ENCODE results near the gene AP5Z1.

Gene AP5Z1

GRCh38 chr7:4786015-4786414 is 10.6 kb downstream of the AP5Z1 start:
- no peak for TF ChIP-seq CTCF (IDR thresholded peaks at IDR 0.05; ENCODE audit: low read depth, low read length)
- DNase-seq (ENCODE audit: extremely low read depth, low read depth), result no peak

DNA sequence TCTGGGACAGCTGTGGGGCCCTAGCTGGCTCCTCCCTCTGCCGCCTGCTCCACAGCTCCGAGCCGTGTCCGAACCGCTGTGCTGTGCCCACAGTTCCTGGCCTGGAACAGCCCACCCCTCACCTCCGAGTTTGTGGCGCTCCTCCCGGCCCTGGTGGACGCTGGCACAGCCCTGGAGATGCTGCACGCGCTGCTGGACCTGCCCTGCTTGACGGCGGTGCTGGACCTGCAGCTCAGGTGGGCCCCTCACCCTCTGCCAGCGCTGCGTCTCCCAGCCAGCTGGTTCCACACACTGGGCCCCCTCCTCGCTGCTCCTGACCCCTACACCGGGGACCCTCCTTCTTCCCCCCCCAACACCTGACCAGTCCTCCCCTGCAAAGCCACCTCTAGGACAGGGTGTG is 12.1 kb downstream of the AP5Z1 start:
- no peak for TF ChIP-seq CTCF (IDR thresholded peaks at IDR 0.05; ENCODE audit: low read depth, low read length)
- DNase-seq (ENCODE audit: extremely low read depth, low read depth), result no peak

GRCh38 chr7:4787947-4788626 is 12.7 kb downstream of the AP5Z1 start:
- DNase-seq (ENCODE audit: extremely low read depth, low read depth), result no peak
- no peak for TF ChIP-seq CTCF (IDR thresholded peaks at IDR 0.05; ENCODE audit: low read depth, low read length)

DNA sequence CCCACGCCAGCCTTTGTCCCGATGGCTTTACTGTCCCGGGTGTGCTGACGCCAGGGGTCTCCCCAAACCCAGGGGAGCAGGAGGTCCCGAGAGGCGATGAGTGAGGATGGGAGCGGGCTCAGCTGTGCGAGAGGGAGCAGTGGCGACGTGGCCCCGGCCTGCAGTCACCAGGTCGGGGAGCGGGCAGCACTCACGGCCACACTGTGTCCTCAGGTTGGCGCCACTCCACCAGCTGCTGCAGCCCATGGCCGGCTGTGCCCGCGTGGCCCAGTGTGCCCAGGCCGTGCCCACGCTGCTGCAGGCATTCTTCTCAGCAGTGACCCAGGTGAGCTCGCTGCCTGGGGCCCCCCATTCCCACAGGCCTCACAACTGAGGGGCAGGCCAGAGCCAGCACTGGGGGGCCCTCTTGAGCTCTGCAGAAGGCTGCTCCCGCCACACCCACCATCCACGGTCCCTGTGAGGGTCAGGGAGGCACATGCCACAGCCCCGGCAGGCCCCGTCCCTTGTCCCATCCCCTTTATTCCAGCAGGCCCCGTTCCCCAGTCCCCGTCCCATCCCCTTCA is 13.3 kb downstream of the AP5Z1 start:
- TF ChIP-seq CTCF (IDR thresholded peaks at IDR 0.05; ENCODE audit: low read depth, low read length), result no peak
- no peak for DNase-seq (ENCODE audit: extremely low read depth, low read depth)

- no peak for TF ChIP-seq CTCF (IDR thresholded peaks at IDR 0.05; ENCODE audit: low read depth, low read length)
- DNase-seq (ENCODE audit: extremely low read depth, low read depth), result no peak
Measured at GRCh38 chr7:4789194-4790077, 14.0 kb downstream of the AP5Z1 start.

DNA sequence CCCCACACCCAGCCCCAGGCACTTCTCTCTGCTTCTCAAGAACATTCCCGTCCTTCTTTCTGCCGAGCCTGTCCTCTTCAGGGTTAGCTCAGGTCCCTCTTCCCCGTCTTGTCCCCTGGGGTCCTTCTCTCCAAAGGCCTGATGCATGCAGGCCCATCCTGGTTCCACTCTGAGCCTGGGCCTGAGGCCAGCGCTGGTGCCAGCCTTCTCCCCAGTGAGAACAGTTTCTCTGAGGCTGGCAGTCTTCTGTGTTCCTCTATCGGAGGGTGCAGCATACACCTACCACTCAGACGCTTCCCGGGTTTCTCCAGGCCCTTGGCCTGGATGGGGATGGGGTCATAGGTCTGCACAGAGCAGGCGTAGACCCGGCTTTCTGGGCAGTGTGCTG is 14.6 kb downstream of the AP5Z1 start:
- DNase-seq (ENCODE audit: extremely low read depth, low read depth), result no peak
- TF ChIP-seq CTCF (IDR thresholded peaks at IDR 0.05; ENCODE audit: low read depth, low read length), result no peak

DNA sequence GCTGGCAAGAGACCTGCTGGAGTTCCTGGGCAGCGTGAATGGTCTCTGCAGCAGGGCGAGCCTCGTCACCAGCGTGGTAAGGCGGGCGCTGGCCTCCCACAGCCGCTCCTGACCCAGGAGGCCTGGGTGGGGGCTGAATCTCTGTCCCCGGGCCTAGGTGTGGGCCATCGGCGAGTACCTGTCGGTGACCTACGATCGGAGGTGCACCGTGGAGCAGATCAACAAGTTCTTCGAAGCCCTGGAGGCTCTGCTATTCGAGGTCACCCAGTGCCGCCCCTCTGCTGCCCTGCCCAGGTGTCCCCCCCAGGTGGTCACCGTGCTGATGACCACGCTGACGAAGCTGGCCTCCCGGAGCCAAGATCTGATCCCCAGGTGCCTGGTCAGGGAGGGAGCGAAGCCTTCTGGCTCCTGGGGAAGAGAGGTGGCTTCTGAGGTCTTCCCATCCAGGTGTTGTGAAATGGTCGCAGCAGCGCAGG is 15.1 kb downstream of the AP5Z1 start:
- no peak for TF ChIP-seq CTCF (IDR thresholded peaks at IDR 0.05; ENCODE audit: low read depth, low read length)
- DNase-seq (ENCODE audit: extremely low read depth, low read depth), result no peak
